DMS 273 (cell line): ENCODE measurements around the gene FURIN.
"Not testable (repeated sequence)": the region's sequence is repeated elsewhere in the genome, so short reads cannot be mapped to it uniquely, and the experiment has no call there.

Source experiments
- DNase-seq: peaks from one replicate; lab custom pipeline; 2025; ENCODE audit not compliant: unreplicated experiment; lab: John Stamatoyannopoulos, UW

Gene FURIN

DNA sequence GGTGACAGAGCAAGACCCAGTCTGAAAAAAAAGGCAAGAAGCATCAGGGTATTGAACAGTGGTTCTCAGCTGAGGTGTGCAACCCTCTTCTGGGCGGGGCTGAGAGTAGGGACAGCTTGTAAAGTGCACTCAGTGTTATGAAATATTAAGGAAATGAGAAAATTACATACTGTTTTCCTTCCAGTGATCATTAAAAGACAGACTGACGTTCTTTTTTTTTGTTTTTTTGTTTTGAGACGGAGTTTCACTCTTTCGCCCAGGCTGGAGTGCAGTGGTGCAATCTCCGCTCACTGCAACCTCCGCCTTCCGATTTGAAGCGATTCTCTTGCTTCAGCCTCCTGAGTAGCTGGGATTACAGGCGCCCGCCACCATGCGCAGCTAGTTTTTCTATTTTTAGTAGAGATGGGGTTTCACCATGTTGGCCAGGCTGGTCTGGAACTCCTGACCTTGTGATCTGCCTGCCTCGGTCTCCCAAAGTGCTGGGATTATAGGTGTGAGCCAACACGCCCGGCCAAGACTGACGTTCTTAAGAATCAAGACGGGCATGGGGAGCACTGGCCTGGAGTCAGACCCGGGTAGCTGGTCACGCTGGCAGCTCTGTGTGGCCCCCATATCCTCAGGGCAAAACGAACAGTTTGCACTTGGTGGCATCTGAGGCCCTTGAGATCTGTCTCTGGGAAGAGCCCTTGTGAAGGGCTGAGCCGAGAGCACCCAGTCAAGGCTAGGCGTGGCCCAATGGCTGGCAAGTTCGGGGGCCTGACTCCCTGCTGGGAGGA lies 46.1 kb downstream of the FURIN start:
- peak; percentile 35 for DNase-seq

DNA sequence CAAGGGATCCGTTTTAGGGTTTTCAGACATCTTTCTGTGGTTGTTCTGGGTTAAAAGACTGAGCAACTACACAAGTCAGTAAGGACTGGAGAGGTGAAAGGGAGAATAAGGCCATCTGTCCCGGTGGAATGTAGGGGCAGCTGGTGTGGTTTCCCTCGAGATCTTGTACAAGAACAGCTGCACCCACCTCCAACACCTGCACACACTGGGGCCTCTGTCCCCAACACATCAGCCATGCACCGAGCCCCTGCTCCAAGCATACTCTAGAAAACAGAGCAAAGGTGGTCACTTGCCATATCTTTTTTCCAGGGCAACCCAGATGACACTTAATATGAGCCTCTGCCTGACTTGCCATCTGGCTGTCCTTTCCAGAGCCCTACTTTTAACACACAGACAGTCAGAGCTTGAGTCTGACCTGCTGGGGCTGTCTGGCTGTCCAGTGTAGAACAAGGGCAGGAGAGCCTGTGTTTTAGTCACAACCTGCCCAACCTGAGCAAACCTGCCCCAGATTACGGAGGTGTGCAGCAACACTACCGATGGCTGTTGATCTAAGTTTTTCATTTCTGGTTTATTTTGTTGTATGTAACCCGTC lies 46.9 kb downstream of the FURIN start:
- DNase-seq: peak; percentile 69

DNA sequence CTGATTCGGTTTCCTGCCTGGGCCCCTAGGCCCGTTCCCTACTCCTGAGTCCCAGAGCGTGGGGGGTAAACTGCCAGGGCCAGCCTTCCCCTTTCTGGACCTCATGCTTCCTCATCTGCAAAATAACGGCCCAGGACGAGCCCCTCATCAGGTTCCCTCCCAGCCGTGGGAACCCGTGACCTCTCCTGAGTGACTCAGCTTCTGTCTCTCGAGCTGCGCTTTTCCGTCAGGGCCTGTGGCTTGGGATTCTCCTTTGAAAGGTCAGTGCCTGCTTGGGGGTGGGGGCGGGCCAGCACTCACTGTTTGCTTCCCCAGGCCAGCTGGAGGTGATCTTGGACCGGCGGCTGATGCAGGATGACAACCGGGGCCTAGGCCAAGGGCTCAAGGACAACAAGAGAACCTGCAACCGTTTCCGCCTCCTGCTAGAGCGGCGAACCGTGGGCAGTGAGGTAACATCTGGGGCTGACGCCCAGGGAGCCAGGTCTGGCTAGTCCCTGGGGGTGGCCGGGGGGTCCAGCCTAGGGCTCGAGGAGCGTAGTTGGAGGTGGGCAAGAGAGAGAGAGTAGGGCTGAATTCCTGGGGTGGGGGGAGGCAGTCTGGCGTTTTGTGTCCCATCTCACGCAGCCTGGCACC lies 47.5 kb downstream of the FURIN start:
- no peak for DNase-seq

DNA sequence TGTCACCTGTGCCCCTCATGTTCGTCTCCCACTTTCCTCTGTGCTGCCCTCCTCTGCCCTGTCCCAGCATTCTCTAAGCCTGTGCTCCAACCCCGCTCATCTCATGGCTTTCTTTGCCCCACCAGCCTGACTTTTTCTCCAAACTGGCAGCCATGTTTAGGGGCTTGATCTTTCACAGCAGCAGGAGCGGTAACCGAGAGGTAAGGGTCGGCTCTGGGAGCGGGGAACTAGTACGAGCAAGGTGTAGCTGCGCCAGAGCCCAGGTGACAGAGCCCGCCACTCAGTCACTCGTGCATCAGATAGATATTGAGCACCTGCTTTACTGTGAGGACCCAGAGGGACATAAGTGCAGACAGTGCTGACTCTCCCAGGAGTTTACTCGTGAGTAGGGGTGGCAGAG lies 48.1 kb downstream of the FURIN start:
- no peak for DNase-seq

DNA sequence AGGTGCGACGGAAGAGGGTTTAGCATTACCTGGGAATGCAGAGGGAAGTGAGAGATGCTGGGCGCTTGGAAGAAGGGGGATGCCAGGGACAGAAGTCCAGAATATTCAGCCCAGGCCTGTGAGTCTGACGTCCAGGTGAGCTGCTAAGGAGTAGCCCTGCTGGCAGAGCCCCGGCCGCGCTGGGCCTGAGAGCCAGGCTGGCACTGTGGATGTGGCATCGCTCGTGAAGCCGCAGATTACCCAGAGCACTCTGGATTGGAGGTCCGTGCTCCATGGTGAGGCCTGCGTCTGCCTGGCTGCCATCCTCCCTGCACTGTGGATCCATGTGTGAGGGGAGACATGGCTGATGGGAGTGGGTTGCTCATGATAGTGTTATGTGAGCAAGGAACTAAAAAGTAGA lies 49.2 kb downstream of the FURIN start:
- no peak for DNase-seq

DNA sequence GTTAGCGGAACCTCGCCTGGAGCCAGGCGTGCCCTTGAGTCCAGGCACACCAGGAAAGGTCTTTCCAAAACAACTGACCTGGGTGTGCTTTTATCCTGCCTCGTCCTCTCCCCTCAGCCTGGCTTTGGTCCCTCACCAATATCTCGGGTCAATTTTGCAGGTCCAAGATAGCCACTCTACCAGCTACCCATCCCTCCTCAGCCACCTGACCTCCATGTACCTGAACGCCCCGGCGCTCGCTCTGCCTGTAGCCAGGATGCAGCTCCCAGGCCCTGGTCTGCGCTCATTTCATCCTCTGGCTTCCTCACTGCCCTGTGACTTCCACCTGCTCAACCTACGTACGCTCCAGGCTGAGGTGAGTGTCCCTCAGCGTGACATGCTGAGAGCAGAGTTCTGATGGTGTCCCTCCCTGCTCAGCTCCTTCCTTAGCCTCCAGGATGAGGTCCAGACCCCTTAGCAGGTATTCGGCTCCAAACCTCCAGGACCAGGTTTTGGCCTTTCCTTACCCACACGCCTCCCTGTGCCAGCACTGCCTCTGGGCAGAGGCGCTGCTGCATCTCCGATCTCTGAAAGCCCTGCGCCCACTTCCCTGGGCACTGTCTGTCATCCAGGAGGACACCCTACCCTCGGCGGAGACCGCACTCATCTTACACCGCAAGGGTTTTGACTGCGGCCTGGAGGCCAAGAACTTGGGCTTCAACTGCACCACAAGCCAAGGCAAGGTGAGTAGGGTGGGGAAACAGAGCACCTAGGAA lies 49.8 kb downstream of the FURIN start:
- no peak for DNase-seq

DNA sequence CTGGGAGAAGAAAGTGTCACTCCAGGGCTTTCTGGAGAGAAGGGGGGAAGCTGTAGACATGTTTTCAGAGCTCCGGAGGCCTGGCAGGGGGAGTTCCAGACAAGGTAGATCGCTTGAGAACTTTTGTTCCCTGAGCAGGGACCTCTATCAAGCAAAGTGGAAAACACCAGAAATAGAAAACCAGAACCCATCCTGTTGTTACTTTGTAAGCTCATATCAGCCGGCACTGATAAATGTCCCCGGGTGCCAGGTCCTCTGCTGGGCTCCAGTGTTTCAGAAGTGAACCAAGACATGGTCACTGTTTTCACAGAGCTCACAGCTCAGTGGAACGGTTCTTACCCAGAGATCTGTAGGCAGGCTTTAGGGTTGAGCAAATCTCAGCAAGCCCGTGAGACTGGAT lies 50.4 kb downstream of the FURIN start:
- no peak for DNase-seq

DNA sequence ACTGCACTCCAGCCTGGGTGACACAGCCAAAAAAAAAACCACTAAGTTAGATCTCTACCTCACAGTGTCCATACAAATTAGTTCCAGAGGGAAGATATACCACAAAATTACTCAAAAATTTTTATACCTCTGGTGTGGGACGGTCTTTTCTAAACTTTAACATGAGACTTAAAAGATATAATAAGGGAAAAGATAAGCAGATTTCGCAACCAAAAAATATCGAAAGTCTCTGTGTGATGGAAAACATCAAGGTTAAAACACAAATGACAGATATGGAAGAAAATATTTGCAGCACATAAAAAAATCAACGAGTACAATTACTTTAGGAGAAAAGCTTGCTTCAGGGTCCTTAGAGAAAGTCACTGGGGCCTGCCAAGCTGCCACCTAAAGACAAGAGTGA lies 53.5 kb downstream of the FURIN start:
- DNase-seq: no peak

DNA sequence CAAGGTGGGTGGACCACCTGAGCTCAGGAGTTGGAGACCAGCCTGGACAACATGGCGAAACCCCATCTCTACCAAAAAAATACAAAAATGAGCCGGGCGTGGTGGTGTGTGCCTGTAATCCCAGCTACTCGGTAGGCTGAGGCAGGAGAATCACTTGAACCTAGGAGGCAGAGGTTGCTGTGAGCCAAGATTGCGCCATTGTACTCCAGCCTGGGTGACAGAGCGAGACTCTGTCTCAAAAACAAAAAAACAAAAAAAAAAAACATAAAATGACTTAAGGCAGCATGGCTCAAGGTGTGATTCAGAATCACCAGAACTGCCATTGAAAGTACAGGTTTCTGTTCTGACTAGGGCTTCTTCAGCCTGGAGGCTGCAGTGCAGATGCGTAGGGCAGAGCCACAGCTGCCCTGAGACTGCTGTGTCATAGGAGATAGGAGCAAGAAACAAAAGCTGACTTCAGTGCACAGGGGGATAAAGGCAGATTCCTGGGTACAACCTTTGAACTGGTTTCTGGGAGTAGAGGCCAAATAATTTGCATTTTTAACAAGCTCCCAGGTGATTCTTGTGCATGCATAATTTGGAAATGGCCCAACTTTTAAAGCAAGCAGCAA lies 54.4 kb downstream of the FURIN start:
- DNase-seq: not testable (repeated sequence)

DNA sequence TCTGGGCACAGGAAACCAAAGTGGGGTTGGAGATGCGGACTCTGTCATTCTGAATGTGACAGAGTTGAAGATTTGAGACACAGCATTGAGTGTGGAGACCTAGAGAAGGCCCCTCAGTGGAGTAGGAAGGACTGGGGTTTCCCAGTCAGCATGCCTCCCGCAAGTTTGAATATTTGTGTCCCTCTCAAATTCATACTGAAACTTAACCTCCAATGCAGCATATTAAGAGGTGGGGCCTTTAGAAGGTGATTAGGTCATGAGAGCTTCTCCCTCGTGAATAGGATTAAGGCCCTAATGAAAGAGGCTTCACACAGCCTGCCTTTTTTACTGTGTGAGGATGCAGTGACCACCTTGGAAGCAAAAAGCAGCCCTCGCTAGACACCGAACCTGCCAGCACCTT lies 56.0 kb downstream of the FURIN start:
- DNase-seq: no peak

DNA sequence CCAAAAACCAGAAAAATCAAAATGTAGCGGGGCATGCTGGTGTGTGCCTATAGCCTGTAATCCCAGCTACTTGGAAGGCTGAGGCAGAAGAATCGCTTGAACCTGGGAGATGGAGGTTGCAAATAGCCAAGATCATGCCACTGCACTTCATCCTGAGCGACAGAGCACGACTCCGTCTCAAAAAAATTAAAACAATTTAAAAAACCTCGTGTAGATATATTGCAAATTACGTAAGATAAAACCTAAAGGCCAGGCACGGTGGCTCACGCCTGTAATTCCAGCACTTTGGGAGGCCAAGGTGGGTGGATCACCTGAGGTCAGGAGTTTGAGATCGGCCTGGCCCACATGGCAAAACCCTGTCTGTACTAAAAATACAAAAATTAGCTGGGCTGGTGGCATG lies 58.4 kb downstream of the FURIN start:
- not testable (repeated sequence) for DNase-seq

DNA sequence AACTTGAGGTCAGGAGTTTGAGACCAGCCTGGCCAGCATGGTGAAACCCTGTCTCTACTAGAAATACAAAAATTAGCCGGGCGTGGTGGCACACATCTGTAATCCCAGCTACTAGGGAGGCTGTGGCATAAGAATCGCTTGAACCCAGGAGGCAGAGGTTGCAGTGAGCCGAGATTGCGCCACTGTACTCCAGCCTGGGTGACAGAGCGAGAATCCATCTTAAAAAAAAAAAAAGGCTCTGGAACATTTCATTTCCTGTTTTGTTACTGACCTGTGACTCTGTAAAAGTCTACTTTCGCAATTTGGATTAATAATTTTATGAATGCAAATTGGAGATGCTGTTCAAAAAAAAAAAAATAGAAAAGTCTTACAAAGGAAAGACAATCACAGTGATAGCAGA lies 59.7 kb downstream of the FURIN start:
- not testable (repeated sequence) for DNase-seq

DNA sequence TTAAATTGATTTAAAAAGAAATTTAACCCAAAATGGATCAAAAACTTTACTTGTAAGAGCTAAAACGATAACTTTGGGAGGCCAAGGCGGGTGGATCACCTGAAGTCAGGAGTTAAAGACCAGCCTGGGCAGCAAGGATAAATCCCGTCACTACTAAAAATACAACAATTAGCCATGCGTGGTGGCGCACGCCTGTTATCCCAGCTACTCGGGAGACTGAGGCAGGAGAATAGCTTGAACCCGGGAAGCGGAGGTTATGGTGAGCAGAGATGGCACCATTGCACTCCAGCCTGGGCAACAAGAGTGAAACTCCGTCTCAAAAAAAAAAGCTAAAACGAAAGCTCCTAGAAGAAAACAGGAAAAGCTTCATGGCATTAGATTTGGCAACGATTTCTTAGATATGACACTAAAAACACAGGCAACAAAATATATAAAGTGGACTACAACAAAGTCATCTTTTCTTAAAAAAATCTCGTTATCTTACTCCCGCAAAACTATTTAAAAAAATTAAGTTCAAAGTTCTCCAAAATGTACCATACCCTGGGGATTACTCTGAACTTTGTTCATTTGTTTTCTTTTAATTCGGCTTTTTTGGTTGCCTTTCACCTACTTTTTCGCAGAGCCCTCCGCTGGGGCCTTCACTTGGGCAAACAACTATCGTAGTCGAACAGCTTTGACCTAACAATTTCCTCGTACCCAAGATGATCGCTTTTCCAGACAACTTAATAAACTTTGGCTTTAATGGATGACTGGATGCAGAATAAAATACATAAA lies 61.0 kb downstream of the FURIN start:
- DNase-seq: peak; percentile 45

DNA sequence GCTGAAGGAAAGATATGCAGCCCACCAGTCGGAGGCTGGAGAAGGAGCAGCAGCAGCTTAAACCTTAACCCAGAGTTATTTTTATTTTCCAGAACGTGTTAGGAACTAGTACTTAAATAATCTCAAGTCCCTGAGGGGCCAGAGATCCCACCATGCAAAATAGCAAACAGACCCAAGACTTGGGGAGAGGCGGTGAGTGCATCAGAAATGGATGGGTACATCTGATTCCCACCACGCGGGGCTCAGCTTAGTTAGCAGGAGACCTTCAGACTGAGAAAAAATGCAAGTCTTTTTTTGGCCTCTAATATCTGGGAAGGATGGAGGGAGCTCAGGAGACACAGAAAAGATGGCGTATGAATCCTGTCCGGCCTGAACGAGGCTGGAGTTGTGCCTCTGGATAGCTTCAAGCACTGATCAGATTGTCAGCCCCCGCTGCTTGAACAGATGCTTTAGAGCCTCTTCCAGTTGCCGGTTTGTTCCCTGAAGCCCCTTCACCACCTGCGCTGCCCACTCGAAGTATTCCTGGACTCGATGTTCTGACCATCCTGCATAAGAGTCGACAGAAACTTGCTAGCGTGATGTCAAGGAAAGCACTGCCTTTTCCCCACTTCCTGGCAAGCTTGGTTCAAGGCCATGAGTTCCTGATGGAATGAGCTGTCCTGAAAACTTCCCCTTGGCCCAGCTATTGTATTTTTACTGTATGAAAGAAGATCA lies 62.6 kb downstream of the FURIN start:
- DNase-seq: peak; percentile 36

DNA sequence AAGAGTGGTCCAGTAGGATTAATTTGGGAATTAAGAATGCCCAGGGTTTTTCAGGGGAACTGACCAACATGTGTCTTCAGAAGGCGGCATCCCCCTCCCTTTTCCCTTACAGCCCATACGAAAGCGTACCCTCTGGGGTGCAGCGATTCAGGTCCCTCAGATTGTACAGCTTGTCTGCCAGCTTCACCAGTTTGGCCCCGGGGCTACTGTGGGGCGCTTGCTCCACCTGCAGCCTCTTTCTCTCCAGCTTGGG lies 63.1 kb downstream of the FURIN start:
- no peak for DNase-seq

DNA sequence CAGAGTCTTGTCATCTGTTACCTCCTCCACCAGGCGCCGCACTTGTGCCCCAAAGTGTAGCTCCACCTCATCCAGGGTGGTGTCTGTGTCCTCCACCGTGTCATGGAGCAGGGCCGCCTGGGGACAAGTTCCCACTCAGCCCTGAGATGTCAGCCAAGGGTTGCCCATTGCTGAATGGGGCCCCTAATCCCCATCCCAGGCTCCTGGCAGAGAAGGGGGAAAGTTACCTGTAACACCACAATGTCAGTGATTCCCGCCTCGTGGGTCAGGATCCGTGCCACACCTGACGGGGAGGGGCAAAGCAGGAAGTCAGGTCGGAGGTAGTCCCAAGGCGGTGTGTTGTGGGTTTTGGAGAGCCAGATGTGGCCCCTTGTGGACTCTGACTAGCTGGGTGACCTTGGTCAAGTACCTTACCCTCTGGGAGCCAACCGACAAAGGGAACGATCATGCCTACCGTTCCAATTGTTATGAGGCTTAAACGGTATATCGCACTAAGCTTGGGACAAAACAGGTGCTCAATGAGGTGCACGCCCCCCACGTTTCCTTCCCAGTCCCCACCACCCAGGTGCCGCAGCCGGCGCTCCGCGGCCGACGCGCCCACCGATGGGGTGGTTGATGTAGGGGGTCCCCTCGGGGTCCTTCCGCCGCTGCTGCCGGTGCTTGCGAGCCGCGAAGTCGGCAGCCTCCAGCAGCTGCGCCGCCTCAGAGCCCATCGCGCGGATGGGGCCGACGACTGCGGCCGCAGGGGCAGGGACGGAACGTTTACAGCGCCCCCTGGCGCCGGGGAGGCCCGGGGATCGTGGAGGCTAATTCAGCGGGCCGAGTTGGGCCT lies 63.7 kb downstream of the FURIN start, which contains the start of gene HDDC3:
Gene HDDC3, minus strand, starts transcription at position 722 of the 832 bp plus-strand sequence. Its CDS starts 9 bp downstream, at position 713.
- peak; percentile 92 for DNase-seq

DNA sequence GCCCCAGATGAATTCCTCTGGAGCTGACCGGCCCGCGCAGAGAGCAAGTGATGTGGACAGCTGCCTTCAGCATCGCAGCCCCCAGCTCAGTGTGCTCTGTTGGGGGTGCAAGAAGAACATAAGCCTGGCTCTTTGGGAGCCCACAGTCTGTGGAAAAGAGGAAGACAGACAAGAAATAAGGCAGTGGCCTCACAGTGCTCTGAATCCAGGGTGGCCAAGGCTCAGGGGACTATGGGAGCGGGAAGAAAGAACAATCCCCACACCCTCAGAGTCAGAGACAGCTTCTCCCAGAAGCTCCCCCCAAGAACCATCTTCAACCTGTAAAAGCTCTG lies 64.2 kb downstream of the FURIN start:
- no peak for DNase-seq
